Upper lobe of right lung (tissue), 1 donor: ENCODE results near the gene CD200R1L. TPM values are rescaled to one million over a fixed set of nuclear protein-coding genes. Genes with fewer than 3 reads are reported as not detected.

Experiments used
- ATAC-seq: fragments of 200-7000 bp; cut with Tn5 transposase; one replicate; pipeline ENCODE4 v1.9.1; 2020; ENCODE audit warnings: mild to moderate bottlenecking, moderate library complexity
- DNase-seq: peaks from one replicate; pipeline ENCODE4 v3.0.0-alpha.2; 2020
- H3K27ac ChIP-seq: fragments of 200-600 bp; one replicate; pipeline ENCODE4 v1.8.0; 2022
- H3K27me3 ChIP-seq: fragments of 200-600 bp; one replicate; pipeline ENCODE4 v1.8.0; 2022; ENCODE audit warnings: mild to moderate bottlenecking
- H3K36me3 ChIP-seq: fragments of 200-600 bp; one replicate; pipeline ENCODE4 v1.8.0; 2022
- H3K4me1 ChIP-seq: fragments of 200-600 bp; one replicate; pipeline ENCODE4 v1.8.0; 2022
- H3K4me3 ChIP-seq: fragments of 200-600 bp; one replicate; pipeline ENCODE4 v1.8.0; 2022; ENCODE audit warnings: mild to moderate bottlenecking
- H3K9me3 ChIP-seq: fragments of 200-600 bp; one replicate; pipeline ENCODE4 v1.8.0; 2022
- CTCF ChIP-seq: fragments of 200-600 bp; IDR thresholded peaks from one replicate; pipeline ENCODE4 v1.8.0; 2022; ENCODE audit warnings: antibody characterized with exemption
- intact Hi-C: fragments of 100-400 bp; cut with DNase I; formaldehyde crosslinking; loops from one replicate; pipeline ENCODE4 v1.11.0; 2022
- total RNA-seq: library from RNA; stranded (reverse); fragmentation: NEBNext Ultra II Directional; extraction: Animal tissue kit (Norgen Biotek cat#: 25700); gene quantifications from one replicate; pipeline ENCODE4 v1.2.1, GENCODE V29; 2021
- donor health status: DM: no; HTN: yes; CAD: no; lungs with severe emphysema.

CD200R1L gene
- total RNA-seq, 1 donor from 2014 or later, result not detected

- Histone ChIP-seq H3K36me3 (no peaks in the 10 kb centered on the region), H3K4me1 (peaks cover 4% of the 10 kb centered on the region), H3K27me3 (no peaks in the 10 kb centered on the region), H3K27ac (no peak overlapping the region), H3K4me3 (no peak overlapping the region), H3K9me3 (no peaks in the 10 kb centered on the region)
- no peak for DNase-seq
- ATAC-seq, result no peak
- intact Hi-C loops, result no loop called here
- TF ChIP-seq CTCF, result no peak
These were observed 66.8 kb downstream of the CD200R1L start for GRCh38 chr3:112779558-112780480.

DNA sequence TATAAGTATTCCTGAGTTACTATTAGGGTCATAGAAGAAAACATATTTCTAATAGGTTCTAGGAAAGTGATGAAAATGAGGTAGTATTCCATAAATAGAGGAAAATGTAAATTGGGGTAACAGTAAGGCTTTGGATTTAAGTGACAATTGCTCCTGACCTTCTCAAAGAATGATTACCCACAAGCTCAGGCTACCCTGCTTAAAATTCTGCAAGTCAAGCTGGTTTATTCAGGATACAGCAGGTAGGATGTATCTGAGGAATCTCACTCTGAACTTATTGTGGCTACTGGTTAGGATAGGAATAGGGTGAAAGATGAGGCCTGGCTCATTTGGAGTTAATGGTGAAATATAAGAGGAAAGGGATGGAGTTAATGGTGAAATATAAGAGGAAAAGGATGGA, 67.7 kb downstream of the CD200R1L start:
- no peak for TF ChIP-seq CTCF
- peaks cover 11% of the 10 kb centered on the region for H3K4me1 ChIP-seq
- no peaks in the 10 kb centered on the region for H3K27me3 ChIP-seq
- ATAC-seq (no peak), DNase-seq (no peak)
- H3K27ac ChIP-seq, result no peak overlapping the region
- intact Hi-C loops, result no loop called here
- no peak overlapping the region for H3K4me3 ChIP-seq
- H3K36me3 ChIP-seq, result no peaks in the 10 kb centered on the region
- H3K9me3 ChIP-seq, result no peaks in the 10 kb centered on the region

- TF ChIP-seq CTCF, result no peak
- no peaks in the 10 kb centered on the region for H3K36me3 ChIP-seq
- no peaks in the 10 kb centered on the region for H3K27me3 ChIP-seq
- DNase-seq (no peak), ATAC-seq (no peak)
- no peak overlapping the region for H3K4me3 ChIP-seq
- no peaks in the 10 kb centered on the region for H3K9me3 ChIP-seq
- H3K4me1 ChIP-seq, result peaks cover 11% of the 10 kb centered on the region
- intact Hi-C loops, result no loop called here
- no peak overlapping the region for H3K27ac ChIP-seq
These were observed 68.2 kb downstream of the CD200R1L start for GRCh38 chr3:112778353-112778948.

DNA sequence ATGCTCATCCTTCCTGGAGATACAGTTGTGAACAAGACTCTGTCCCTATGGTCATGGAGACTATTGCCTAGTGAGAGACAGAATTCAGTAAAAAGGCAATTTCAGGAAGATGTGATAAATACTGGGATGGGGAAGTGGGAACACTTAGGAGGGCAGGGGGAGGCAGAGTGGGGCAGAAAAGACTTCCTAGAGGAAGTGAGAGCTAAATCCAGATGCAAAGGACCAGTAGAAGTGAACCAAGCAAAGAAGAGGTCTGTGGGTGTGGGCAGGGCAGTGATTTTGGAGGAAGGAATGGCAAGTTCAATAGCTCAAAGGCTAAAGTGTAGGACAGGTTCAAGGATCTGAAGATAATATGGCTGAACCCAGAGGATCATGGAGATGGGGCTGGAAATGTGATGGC, 68.9 kb downstream of the CD200R1L start:
- H3K9me3 ChIP-seq, result no peaks in the 10 kb centered on the region
- H3K4me3 ChIP-seq, result no peak overlapping the region
- intact Hi-C loops, result no loop called here
- no peaks in the 10 kb centered on the region for H3K27me3 ChIP-seq
- ATAC-seq (no peak), DNase-seq (no peak)
- H3K4me1 ChIP-seq, result peaks cover 11% of the 10 kb centered on the region
- H3K27ac ChIP-seq, result no peak overlapping the region
- no peak for TF ChIP-seq CTCF
- H3K36me3 ChIP-seq, result no peaks in the 10 kb centered on the region

DNA sequence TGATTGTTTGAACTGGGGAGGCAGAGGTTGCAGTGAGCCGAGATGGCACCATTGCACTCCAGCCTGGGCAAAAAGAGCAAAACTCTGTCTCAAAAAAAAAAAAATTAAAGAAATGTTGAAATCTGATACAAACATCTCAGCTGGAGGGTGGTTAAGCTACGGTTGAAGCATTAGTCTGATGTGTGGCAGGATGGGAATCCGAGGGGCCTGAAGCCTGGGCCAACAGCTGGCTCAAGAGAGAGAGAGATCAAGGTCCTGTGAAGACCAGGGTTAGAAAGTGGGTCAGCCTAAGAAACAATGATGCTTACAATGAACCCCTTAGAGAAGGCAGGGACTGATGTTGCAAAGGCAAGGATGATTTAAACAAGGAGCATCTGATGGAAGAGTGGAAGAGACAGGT, 69.8 kb downstream of the CD200R1L start:
- Histone ChIP-seq H3K27ac (no peak overlapping the region), H3K27me3 (no peaks in the 10 kb centered on the region), H3K4me3 (no peak overlapping the region), H3K4me1 (peaks cover 11% of the 10 kb centered on the region), H3K9me3 (no peaks in the 10 kb centered on the region), H3K36me3 (no peaks in the 10 kb centered on the region)
- TF ChIP-seq CTCF, result no peak
- intact Hi-C loops, result no loop called here
- DNase-seq (no peak), ATAC-seq (no peak)
